Measurements from ENCODE around the gene HRG. TPM values are rescaled to one million over a fixed set of nuclear protein-coding genes. Genes with fewer than 3 reads are reported as not detected.
"Not testable (repeated sequence)": the region's sequence is repeated elsewhere in the genome, so short reads cannot be mapped to it uniquely, and the experiment has no call there.

HRG gene
- polyA plus RNA-seq, 6 donors from 2014 or later = not detected

DNA sequence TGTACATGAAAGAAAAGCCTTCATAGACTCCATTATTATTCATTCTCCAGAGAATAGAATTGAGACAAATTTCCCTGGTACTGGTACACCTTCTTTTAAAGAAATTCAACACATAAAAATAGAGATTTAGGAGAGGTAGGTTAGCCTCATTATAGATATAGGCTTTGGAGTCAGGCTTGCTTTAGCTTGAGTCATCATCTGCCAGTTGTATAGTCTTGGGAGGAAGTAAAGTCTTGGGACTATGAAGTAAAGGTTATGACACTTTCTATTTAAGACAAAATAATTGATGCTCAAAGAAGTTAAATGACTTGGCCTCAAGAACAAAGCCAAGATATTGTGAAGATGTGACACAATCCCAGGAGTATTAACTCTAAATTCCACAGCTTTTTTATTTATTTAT is 4.3 kb downstream of the HRG start:
- H3K36me3 Mint-ChIP-seq = no peaks in the 10 kb centered on the region
- no peaks in the 10 kb centered on the region for H3K4me1 Mint-ChIP-seq
- peaks cover 38 to 44% (median 39%) of the 10 kb centered on the region in 3 donors for H3K27me3 Mint-ChIP-seq
- H3K4me3 Mint-ChIP-seq = no peak overlapping the region
- no peak overlapping the region for H3K27ac Mint-ChIP-seq
- ATAC-seq (ENCODE audit: low read depth in 2 of 2) = no peak
- DNase-seq = no peak
- H3K9me3 Mint-ChIP-seq = peaks cover 0 to 2% (median 0%) of the 10 kb centered on the region in 7 donors

DNA sequence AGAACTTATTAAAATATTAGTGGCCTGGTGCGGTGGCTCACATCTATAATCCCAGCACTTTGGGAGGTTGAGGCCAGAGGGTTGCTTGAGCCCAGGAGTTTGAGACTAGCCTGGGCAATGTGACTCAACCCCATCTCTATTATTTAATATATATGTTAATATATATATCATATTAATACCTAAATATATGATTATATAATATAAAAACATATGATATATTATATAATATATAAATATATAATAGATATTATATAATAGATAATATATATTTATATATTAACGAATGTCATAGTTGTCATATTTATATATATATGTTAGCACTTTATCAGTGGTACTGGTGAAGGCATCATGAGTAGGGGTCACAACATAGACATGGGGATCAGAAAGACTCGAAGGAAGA is 5.2 kb downstream of the HRG start:
- no peaks in the 10 kb centered on the region for H3K4me1 Mint-ChIP-seq
- no peak overlapping the region for H3K4me3 Mint-ChIP-seq
- peaks cover 0 to 2% (median 0%) of the 10 kb centered on the region in 7 donors for H3K9me3 Mint-ChIP-seq
- no peak for DNase-seq
- no peak for ATAC-seq (ENCODE audit: low read depth in 2 of 2)
- H3K36me3 Mint-ChIP-seq = no peaks in the 10 kb centered on the region
- no peak overlapping the region for H3K27ac Mint-ChIP-seq
- H3K27me3 Mint-ChIP-seq = peaks cover 38 to 43% (median 40%) of the 10 kb centered on the region in 3 donors

DNA sequence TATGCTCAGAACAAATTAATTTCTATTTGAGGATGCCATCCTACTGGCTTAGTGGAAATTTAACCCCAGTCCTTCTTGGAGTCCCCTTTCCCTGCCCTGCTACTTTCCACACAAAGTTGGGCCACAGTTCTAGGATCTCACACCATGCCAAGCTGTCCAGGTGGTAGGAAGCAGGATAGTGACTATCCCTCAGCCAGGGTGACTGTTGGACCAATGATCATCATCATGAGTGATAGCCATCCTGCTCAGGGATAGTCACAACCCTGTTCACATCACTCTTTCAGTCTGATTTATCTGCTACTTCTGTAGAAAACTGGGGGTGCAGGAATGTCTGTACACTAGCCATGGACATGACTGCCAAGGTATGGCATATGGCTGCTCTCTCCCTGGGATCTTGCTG is 12.8 kb downstream of the HRG start:
- no peak for ATAC-seq (ENCODE audit: low read depth in 2 of 2)
- H3K27me3 Mint-ChIP-seq = peaks cover 45 to 77% (median 72%) of the 10 kb centered on the region in 3 donors
- no peaks in the 10 kb centered on the region for H3K4me1 Mint-ChIP-seq
- H3K9me3 Mint-ChIP-seq = peaks cover 0 to 2% (median 0%) of the 10 kb centered on the region in 7 donors
- H3K4me3 Mint-ChIP-seq = no peak overlapping the region
- peaks cover 0 to 5% of the 10 kb centered on the region in 2 donors for H3K36me3 Mint-ChIP-seq
- DNase-seq = no peak
- no peak overlapping the region for H3K27ac Mint-ChIP-seq

DNA sequence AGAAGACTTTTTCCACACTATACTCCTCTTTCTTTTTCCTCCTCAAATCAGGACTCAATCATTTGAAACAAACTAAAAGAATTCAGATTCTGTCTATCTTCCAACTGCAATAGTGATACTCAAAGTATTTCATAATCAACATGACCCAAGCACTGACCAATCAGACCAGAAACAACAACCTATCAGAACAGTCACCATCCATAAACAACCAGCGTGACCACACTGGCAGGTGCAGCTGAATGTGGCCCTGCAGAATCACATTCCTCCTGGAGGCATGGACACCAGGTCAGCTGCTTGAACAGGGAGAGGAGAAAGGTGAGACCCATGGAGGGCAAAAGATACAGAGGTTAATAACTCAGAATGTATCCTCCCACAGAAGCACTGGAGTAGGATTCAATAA is 13.3 kb downstream of the HRG start:
- peaks cover 0 to 5% of the 10 kb centered on the region in 2 donors for H3K36me3 Mint-ChIP-seq
- H3K4me1 Mint-ChIP-seq = no peaks in the 10 kb centered on the region
- H3K9me3 Mint-ChIP-seq = peaks cover 0 to 2% (median 0%) of the 10 kb centered on the region in 7 donors
- ATAC-seq (ENCODE audit: low read depth in 2 of 2) (no peak), DNase-seq (no peak)
- no peak overlapping the region for H3K4me3 Mint-ChIP-seq
- H3K27me3 Mint-ChIP-seq = peaks cover 40 to 72% (median 71%) of the 10 kb centered on the region in 3 donors
- H3K27ac Mint-ChIP-seq = no peak overlapping the region

DNA sequence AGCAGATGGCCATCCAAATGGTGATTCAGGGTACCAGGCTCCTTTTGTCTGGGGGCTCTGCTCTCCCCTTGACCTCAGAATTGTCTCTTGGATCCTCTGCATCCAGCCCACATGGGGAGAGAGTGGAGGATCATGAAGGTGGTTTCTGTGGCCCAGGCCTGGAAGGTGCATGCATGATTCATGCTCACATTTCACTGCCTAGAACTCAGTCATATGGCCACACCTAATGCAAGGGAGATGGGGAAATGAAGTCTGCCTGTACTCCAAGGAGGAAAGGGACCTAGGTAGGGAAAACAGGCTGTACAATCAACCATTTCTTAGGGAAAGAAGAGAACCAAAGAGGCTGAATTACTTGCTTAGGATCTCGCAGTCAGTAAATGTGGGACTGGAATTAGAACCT is 15.1 kb downstream of the HRG start:
- Mint-ChIP-seq H3K4me3 (no peak overlapping the region), H3K9me3 (peaks cover 10 to 12% (median 11%) of the 10 kb centered on the region in 7 donors)

GRCh38 chr3:186682812-186683211 is 17.0 kb downstream of the HRG start:
- H3K4me1 Mint-ChIP-seq = no peaks in the 10 kb centered on the region
- H3K27ac Mint-ChIP-seq = no peak overlapping the region
- peaks cover 10 to 21% (median 13%) of the 10 kb centered on the region in 7 donors for H3K9me3 Mint-ChIP-seq
- H3K36me3 Mint-ChIP-seq = peaks cover 15 to 16% of the 10 kb centered on the region in 2 donors
- ATAC-seq (ENCODE audit: low read depth in 2 of 2) (no peak), DNase-seq (no peak)
- H3K27me3 Mint-ChIP-seq = peaks cover 30 to 73% (median 70%) of the 10 kb centered on the region in 3 donors
- H3K4me3 Mint-ChIP-seq = no peak overlapping the region

More for the DNA sequence above, 15.1 kb downstream of the HRG start:
- H3K4me1 Mint-ChIP-seq = no peaks in the 10 kb centered on the region
- ATAC-seq (ENCODE audit: low read depth in 2 of 2) (no peak), DNase-seq (no peak)
- H3K27ac Mint-ChIP-seq = no peak overlapping the region
- H3K36me3 Mint-ChIP-seq = peaks cover 13 to 15% of the 10 kb centered on the region in 2 donors
- peaks cover 36 to 74% (median 73%) of the 10 kb centered on the region in 3 donors for H3K27me3 Mint-ChIP-seq

DNA sequence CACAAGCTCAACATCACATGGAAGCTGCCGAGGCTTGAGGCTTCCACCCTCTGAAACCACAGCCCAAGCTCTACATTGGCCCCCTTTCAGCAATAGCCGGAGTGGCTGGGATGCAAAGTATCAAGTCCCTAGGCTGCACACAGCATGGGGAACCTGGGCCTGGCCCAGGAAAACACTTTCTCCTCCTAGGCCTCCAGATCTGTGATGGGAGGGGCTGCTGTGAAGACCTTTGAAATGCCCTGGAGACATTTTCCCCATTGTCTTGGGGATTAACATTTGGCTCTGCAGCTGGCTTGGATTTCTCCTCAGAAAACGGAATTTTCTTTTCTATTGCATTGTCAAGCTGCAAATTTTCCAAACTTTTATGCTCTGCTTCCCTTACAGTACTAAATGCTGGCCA is 18.2 kb downstream of the HRG start:
- no peak overlapping the region for H3K27ac Mint-ChIP-seq
- peaks cover 27 to 69% (median 64%) of the 10 kb centered on the region in 3 donors for H3K27me3 Mint-ChIP-seq
- H3K4me3 Mint-ChIP-seq = no peak overlapping the region

GRCh38 chr3:186686475-186686874 is 20.7 kb downstream of the HRG start:
- not testable (repeated sequence) for H3K27ac Mint-ChIP-seq; DNase-seq; ATAC-seq (ENCODE audit: low read depth in 2 of 2); H3K4me3 Mint-ChIP-seq; H3K4me1 Mint-ChIP-seq
- H3K9me3 Mint-ChIP-seq = peaks cover 10 to 21% (median 11%) of the 10 kb centered on the region in 7 donors
- peaks cover 10 to 16% of the 10 kb centered on the region in 2 donors for H3K36me3 Mint-ChIP-seq
- peaks cover 30 to 62% (median 52%) of the 10 kb centered on the region in 3 donors for H3K27me3 Mint-ChIP-seq

More for the DNA sequence above, 18.2 kb downstream of the HRG start:
- DNase-seq (no peak), ATAC-seq (ENCODE audit: low read depth in 2 of 2) (no peak)
- H3K9me3 Mint-ChIP-seq = peaks cover 10 to 21% (median 12%) of the 10 kb centered on the region in 7 donors
- peaks cover 13 to 16% of the 10 kb centered on the region in 2 donors for H3K36me3 Mint-ChIP-seq
- H3K4me1 Mint-ChIP-seq = no peaks in the 10 kb centered on the region

GRCh38 chr3:186687120-186687651 is 21.4 kb downstream of the HRG start:
- Mint-ChIP-seq H3K9me3 (peaks cover 10 to 21% (median 11%) of the 10 kb centered on the region in 7 donors), H3K4me3 (no peak overlapping the region), H3K4me1 (no peaks in the 10 kb centered on the region), H3K27ac (no peak overlapping the region), H3K27me3 (peaks cover 36 to 62% (median 52%) of the 10 kb centered on the region in 3 donors), H3K36me3 (peaks cover 10 to 16% of the 10 kb centered on the region in 2 donors)
- DNase-seq (no peak), ATAC-seq (ENCODE audit: low read depth in 2 of 2) (no peak)

GRCh38 chr3:186690304-186690703 is 24.5 kb downstream of the HRG start:
- DNase-seq; H3K4me1 Mint-ChIP-seq; H3K4me3 Mint-ChIP-seq; H3K36me3 Mint-ChIP-seq; ATAC-seq (ENCODE audit: low read depth in 2 of 2): not testable (repeated sequence)
- Mint-ChIP-seq H3K27me3 (peaks cover 26 to 51% (median 42%) of the 10 kb centered on the region in 3 donors), H3K9me3 (peaks cover 5 to 16% (median 7%) of the 10 kb centered on the region in 7 donors), H3K27ac (peak overlapping the region in 1 of 6 donors; percentile 80)

- Mint-ChIP-seq H3K4me1 (no peaks in the 10 kb centered on the region), H3K9me3 (peaks cover 0 to 3% (median 0%) of the 10 kb centered on the region in 7 donors), H3K27me3 (peaks cover 25 to 38% (median 28%) of the 10 kb centered on the region in 3 donors), H3K4me3 (no peak overlapping the region), H3K36me3 (no peaks in the 10 kb centered on the region), H3K27ac (no peak overlapping the region)
- no peak for ATAC-seq (ENCODE audit: low read depth in 2 of 2)
- DNase-seq = no peak
Measured at GRCh38 chr3:186691676-186692075, 25.9 kb downstream of the HRG start.

GRCh38 chr3:186693843-186694242 is 28.0 kb downstream of the HRG start:
- H3K4me1 Mint-ChIP-seq = no peaks in the 10 kb centered on the region
- H3K27ac Mint-ChIP-seq = no peak overlapping the region
- no peak overlapping the region for H3K4me3 Mint-ChIP-seq
- no peaks in the 10 kb centered on the region for H3K36me3 Mint-ChIP-seq
- H3K9me3 Mint-ChIP-seq = no peaks in the 10 kb centered on the region
- peaks cover 20 to 28% (median 28%) of the 10 kb centered on the region in 3 donors for H3K27me3 Mint-ChIP-seq
- ATAC-seq (ENCODE audit: low read depth in 2 of 2) = no peak
- no peak for DNase-seq

DNA sequence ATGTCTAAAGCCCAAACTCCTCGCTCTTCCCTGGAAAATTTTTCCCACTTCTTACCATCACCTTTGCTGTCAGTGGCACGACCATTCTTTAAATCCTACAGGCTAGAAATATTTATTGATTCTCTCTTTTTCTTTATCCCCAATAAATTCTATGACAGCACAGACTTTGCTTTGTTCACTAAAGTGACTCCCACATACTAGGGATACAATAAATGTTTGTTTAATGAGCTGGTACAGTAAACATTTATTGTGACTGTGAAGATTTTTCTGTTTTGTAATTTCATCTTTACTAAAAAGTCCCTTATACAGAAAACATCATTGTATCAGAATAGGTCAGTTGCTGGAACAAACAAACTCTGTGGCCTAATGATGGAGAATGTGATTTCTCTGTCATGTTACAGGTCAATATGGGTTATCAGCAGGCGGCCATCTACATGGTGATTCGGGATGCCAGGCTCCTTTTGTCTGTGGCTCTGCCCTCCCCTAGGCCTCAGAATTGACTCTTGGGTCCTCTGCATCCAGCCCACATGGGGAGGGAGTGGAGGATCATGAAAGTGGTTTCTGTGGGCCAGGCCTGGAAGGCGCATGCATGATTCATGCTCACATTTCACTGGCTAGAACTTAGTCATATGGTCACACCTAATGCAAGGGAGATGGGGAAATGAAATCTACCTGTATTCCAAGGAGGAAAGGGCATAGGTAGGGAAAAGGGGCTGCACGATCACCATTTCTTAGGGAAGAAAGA is 28.6 kb downstream of the HRG start:
- DNase-seq (no peak), ATAC-seq (ENCODE audit: low read depth in 2 of 2) (no peak)
- Mint-ChIP-seq H3K9me3 (no peaks in the 10 kb centered on the region), H3K4me1 (no peaks in the 10 kb centered on the region), H3K4me3 (no peak overlapping the region), H3K27me3 (peaks cover 20 to 28% (median 28%) of the 10 kb centered on the region in 3 donors), H3K27ac (no peak overlapping the region), H3K36me3 (no peaks in the 10 kb centered on the region)

GRCh38 chr3:186696522-186696921 is 30.7 kb downstream of the HRG start:
- Mint-ChIP-seq H3K4me3 (no peak overlapping the region), H3K9me3 (no peaks in the 10 kb centered on the region)
- no peak for ATAC-seq (ENCODE audit: low read depth in 2 of 2)

More at GRCh38 chr3:186696522-186696921, 30.7 kb downstream of the HRG start:
- H3K27me3 Mint-ChIP-seq = peaks cover 14 to 15% (median 14%) of the 10 kb centered on the region in 3 donors
- H3K27ac Mint-ChIP-seq = no peak overlapping the region
- H3K36me3 Mint-ChIP-seq = no peaks in the 10 kb centered on the region
- DNase-seq = no peak
- no peaks in the 10 kb centered on the region for H3K4me1 Mint-ChIP-seq

Data from naive B cell (primary cell).